ENCODE measurements around the gene RNF5.
A peak's percentile ranks its signal among the peaks of the same experiment; 100 is the strongest.

Gene RNF5

GRCh38 chr6:32152769-32153563 lies 25.2 kb upstream of the RNF5 start:
- DNase-seq, result no peak

- no peak for DNase-seq
Measured at GRCh38 chr6:32153564-32154513, 24.4 kb upstream of the RNF5 start, which contains the start of gene PPT2. Gene PPT2 (plus strand): TSS chr6:32154141. CDS start chr6:32154595, 454 bp downstream.

- DNase-seq, result no peak
Measured at GRCh38 chr6:32154514-32155161, 23.6 kb upstream of the RNF5 start.

- no peak for DNase-seq
Measured at GRCh38 chr6:32156891-32157290, 21.3 kb upstream of the RNF5 start.

GRCh38 chr6:32158052-32158451 lies 20.2 kb upstream of the RNF5 start:
- DNase-seq, result no peak

- no peak for DNase-seq
Measured at GRCh38 chr6:32163559-32164258, 14.5 kb upstream of the RNF5 start.

GRCh38 chr6:32164295-32164694 lies 13.9 kb upstream of the RNF5 start, which contains the start of gene EGFL8:
Gene EGFL8 (plus strand): TSS chr6:32164595. CDS start chr6:32166166, 1,571 bp downstream.
- no peak for DNase-seq

GRCh38 chr6:32166411-32167061 lies 11.7 kb upstream of the RNF5 start:
- no peak for DNase-seq

GRCh38 chr6:32167154-32167760 lies 10.9 kb upstream of the RNF5 start:
- DNase-seq, result no peak

- DNase-seq, result no peak
Measured at GRCh38 chr6:32167761-32168262, 10.4 kb upstream of the RNF5 start.

- no peak for DNase-seq
Measured at GRCh38 chr6:32168350-32168749, 9.9 kb upstream of the RNF5 start.

GRCh38 chr6:32168807-32169591 lies 9.2 kb upstream of the RNF5 start:
- no peak for DNase-seq

- DNase-seq, result no peak
Measured at GRCh38 chr6:32170294-32170693, 7.9 kb upstream of the RNF5 start.

- no peak for DNase-seq
Measured at GRCh38 chr6:32171234-32171633, 7.0 kb upstream of the RNF5 start.

GRCh38 chr6:32173051-32173727 lies 5.0 kb upstream of the RNF5 start:
- no peak for DNase-seq

- DNase-seq, result no peak
Measured at GRCh38 chr6:32174416-32174815, 3.8 kb upstream of the RNF5 start.

GRCh38 chr6:32175322-32175710 lies 2.9 kb upstream of the RNF5 start:
- no peak for DNase-seq

GRCh38 chr6:32175711-32176475 lies 2.3 kb upstream of the RNF5 start, which contains the start of gene AGPAT1:
Gene AGPAT1 (minus strand): TSS chr6:32176084. CDS start chr6:32171496, 4,588 bp downstream.
- DNase-seq, result peak; percentile 43

Data from cortex of kidney (tissue), 1 donor.